HG02642 (cell line): ENCODE results near the gene GLIPR1L1.
"Not testable (repeated sequence)": the region's sequence is repeated elsewhere in the genome, so short reads cannot be mapped to it uniquely, and the experiment has no call there.

Experiments used
- ATAC-seq: cut with Tn5 transposase; IDR thresholded peaks from one replicate; pipeline ENCODE4 v1.9.1; 2021; ENCODE audit warnings: mild to moderate bottlenecking; ENCODE audit not compliant: unreplicated experiment, poor library complexity

The GLIPR1L1 gene

DNA sequence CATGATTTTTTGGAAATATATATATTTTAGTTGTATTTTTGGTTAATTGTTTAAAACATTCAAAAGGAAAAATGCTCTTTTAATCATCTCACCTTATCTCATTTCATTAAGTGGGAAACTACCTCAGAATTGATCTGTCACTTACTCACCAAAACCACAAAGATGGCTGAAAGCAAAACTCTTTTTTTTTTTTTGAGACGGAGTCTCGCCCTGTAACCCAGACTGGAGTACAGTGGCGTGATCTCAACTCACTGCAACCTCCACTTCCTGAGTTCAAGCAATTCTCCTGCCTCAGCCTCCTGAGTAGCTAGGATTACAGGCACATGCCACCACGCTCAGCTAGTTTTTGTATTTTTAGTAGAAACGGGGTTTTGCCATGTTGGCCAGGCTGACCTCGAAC is 11.7 kb downstream of the GLIPR1L1 start:
- not testable (repeated sequence) for ATAC-seq

DNA sequence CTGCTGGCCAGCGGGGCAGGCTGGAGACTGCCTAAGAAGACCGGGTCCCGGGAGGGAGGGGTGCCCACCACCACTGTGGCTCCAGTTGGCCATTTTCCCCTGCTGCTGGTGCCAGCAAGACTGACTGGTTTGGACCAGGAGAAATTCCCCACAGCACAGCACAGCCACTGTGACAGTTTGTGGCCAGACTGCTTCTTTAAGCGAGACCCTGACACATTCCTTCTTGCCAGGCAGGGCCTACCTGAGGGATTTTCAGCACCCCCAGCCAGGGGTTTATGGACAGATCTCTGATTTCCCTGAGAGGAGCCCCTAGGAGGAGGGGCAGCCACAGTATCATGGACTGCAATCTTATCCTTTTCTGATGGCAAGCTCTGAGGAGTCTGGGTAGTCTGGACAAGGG is 15.5 kb downstream of the GLIPR1L1 start:
- no peak for ATAC-seq

DNA sequence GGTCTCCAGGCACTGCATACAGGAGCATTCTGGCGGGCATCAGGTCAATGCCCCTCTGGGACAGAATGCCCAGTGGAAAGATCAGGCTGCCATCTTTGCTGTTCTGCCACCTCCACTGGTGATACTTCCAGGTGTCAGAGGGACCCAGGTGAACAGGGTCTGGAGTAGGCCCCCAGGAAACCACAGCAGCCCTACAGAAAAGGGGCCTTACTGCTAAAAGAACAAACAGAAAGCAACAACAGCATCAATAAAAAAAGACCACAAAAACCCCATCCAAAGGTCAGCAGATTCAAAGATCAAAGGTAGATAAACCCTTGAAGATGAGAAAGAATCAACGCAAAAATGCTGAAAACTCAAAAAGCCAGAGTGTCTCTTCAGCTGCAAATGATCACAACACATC is 15.9 kb downstream of the GLIPR1L1 start:
- no peak for ATAC-seq

DNA sequence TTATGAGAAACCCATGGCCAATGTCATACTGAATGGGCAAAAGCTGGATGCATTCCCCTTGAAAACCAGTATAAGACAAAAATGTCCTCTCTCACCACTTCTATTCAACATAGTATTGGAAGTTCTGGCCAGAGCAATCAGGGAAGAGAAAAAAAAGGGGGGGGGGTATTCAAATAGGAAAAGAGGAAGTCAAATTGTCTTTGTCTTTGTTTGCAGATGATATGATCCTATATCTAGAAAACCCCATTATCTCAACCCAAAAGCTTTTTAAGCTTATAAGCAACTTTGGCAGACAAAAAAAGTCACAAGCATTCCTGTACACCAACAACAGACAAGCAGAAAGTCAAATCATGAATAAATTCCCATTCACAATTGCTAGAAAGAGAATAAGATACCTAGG is 19.5 kb downstream of the GLIPR1L1 start:
- ATAC-seq: no peak

DNA sequence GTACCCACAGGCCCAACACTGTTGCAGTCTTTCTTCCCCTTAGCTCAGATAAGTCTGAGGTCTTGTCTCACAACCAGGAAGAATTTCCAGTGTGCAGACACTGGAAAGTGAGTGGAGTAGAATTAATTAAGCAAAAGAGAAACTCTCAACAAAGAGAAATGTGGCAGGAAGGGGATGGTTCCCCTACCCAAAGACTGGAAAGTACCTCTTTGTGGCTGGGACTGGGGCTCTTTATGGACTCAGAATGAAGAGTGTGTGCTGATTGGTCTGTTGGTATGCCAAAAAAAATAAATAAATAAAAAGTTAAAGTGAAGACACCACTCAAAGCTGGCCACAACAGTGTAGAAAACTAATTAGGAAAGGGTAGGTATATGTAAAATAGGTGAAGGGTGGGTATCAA is 26.4 kb downstream of the GLIPR1L1 start:
- ATAC-seq: no peak

DNA sequence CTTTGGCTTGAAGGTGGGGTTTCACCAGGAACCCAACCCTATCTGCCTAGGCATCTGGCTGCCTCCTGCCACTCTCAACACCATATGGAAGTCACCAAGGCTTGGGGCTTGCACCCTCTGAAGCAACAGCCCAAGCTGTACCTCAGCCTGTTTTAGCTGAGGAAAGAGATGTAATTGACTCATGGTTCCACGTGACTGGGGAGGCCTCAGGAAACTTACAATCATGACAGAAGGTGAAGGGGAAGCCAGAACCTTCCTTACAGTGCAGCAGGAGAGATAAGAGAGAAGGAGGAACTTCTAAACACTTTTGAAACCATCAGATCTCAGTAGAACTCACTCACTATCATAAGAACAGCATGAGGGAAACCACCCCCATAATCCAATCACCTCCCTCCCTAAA is 26.9 kb downstream of the GLIPR1L1 start:
- no peak for ATAC-seq

DNA sequence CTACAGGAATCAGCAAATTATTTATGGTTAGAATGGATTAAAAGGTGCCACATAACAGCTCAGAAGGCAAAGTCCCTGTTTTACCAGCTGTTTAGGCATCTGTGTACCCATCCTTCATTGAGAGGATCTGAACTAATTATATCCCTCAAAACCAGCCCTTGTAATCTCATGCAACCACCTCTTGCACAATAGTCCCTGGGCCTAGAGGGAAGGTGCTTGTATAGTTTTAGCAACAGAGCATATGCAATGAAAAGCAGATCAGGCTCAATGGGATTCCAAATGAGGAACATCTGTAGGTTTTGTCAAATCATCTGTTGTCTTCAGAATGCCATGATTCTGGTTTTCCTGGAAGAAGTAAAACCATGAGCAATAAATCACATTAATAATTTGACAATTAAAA is 30.4 kb downstream of the GLIPR1L1 start:
- ATAC-seq: no peak

DNA sequence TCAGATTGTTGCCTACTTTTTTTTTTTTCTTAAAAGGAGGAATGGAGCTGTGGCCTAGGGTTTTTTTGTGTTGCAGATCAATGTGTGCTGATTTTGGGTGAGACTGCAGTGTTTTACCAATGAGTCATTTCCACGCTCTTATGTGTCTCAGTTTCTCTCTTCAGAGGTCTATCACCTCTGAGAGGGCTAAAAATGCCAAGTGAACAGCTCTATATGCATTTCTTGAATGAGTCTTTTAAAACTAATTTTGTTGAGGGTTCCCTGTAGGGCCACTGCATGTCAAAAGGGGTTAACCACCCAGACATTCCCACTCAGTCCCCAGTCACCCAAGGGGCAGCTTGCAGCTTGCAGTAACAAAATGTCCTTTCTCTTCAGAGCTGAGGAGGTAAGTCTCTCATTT is 32.2 kb downstream of the GLIPR1L1 start:
- peak; percentile 69 for ATAC-seq

DNA sequence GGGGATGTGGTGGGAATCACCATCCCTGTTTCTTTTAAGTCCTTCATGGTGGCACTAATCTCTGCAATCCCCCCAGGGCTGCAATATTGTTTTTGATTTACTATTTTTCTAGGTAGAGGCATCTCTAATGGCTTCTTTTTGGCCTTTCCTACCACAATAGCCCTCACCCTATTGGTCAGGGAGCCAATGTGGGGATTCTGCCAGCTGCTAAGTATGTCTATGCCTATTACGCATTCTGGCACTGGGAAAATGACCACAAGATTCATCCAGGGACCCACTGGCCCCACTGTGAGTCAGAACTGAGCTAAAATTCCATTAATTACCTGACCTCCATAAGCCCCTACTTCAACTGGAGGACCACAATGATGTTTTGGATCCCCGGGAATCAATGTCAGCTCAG is 40.5 kb downstream of the GLIPR1L1 start:
- ATAC-seq: no peak

DNA sequence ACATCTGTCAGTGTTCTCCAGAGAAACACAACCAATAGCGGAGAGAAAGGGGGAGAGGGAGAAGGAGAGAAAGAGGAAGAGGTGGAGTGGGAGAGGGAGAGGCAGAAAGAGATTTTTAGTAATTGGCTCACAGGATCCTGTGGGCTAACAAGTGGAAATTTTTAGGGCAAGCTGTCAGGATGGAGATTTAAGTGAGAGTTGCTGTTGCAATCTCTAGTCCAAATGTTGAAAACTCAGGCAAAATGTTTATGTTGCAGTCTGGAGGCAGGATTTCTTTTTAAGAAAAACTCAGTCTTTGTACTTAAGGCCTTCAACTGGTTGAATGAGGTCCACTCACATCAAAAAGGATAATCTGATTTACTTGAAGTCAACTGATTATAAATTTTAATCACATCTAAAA is 43.9 kb downstream of the GLIPR1L1 start:
- ATAC-seq: no peak

DNA sequence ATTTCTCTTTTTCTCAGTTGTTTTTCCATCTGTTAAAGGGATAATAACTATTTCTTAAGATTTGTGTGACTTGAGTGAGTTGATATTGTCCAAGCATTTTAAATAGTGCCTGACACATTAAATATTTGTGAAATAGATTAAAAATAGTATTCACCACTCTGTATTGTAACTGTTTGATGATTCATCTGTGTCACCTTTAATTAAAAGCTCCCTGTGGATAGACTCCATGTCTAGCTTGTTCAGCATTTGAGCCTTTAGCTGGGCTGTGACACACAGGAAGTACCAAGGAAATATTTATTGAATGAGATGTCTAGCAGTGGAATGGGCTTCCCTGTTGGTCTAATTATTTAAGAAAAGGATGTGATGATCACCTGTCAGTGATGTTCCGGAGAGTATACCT is 54.6 kb downstream of the GLIPR1L1 start:
- ATAC-seq: no peak

DNA sequence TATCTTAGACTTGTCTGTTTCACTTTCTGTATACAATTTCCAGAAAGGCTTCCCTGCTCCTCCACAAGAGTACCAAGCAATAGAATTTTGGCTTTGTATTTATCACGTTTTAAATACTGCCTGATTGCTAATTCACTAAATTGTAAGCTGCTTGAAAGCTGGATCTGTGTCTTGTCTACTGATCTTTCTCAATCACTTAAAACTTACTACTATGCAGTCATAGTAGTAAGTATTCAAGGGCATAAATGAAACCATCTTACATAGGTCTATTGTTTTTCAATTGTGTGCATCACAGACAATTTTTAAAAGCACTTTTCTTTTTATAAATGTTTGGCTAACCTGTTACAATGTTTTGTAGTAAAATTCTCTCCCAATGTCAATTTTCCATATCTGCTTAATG is 55.2 kb downstream of the GLIPR1L1 start:
- no peak for ATAC-seq

DNA sequence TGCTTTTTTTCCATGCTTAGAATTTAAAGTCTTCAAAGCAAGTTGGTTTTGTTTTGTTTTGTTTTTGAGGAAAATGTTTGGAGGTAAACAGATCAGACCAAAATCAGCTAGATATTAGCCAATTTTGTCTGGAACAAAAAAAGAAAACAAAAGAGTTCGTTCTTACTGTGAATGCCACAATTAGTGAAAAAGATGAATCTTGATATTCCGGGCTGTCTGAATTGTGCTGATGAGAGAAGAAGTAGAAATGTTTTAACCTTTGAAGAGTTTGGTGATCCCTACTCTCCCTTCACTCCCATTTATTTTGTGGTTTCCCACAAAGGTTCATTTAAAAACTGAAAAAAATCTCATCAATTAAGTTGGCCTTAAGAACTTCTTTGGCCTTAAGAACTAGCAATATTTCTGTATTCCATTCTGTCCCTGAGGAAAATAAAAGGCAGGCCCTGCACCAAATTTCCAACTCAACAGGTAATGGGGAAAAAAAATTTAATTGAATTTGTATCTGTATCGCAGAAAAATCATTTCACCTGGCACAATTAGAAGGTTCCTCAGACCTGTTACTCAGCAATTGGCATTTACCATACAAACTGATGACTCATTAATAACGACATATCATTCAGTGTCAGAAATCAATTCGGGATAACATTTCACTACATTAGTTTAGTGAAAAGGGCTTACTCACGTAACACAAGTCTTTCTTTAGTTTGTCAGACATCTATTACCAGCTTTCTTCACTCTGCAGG is 55.9 kb downstream of the GLIPR1L1 start:
- ATAC-seq: peak; percentile 1

DNA sequence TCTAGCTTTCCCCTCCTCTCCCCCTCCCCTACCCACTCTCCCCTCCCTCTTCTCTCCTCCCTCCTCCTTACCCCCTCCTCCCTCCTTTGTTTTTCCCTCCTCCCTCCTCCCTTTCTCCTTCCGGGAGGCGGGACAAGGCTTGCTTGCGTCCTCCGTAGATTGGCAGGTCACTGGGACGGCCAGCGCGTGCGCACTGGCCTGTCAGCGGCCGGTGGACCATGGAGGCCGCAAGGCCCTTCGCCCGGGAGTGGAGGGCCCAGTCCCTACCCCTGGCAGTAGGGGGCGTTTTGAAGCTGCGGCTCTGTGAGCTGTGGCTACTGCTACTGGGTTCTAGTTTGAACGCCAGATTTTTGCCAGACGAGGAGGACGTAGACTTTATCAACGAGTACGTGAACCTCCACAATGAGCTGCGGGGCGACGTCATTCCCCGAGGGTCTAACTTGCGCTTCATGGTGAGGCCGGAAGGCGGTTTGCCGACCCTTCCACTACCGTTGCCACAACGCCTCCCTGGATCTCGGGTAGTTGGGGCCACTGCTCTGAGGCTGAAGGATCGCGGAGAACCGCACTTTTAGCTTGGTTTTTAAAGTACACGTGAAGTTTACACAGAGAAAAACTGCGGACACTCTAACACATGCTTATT is 56.5 kb downstream of the GLIPR1L1 start, which contains the start of gene GLIPR1L2:
Gene GLIPR1L2, plus strand, starts transcription at position 191 of the 640 bp plus-strand sequence. Its CDS starts 28 bp downstream, at position 219.
- ATAC-seq: peak; percentile 98

DNA sequence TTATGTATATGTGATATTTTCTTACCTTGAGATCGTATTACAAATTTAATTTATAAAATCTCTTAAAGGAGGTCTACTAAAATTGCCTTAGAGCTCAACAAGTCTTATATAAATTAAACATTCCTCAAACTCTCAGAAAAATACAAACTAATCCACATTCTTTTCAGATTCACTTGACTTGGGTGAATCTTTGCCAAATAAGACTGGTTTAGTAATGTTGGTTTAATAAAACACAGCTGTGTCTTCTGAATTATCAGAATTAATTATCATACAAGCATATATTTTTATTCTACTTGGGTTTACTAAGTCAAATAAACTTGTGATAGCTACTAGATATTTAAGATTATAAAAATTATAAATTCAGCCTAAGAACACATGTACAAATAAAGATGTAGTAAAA is 69.8 kb downstream of the GLIPR1L1 start:
- no peak for ATAC-seq

DNA sequence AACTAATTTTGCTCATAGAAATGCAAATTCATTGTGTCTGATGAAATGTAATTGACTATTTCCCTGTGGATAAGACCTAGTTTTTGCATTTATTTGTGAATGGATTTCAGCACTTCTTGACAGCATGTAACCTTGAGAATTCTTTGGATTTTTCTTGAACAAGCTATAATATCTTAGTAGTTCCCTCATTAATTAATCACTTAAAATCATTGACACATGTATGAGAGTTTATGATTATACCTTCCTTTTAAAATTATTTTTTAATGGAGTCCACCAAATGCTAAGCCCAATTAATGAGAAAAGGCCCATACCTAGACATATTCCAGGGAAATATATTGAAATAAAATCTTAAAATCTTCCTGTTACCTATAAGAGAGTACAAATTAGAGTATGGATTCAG is 73.2 kb downstream of the GLIPR1L1 start:
- no peak for ATAC-seq

DNA sequence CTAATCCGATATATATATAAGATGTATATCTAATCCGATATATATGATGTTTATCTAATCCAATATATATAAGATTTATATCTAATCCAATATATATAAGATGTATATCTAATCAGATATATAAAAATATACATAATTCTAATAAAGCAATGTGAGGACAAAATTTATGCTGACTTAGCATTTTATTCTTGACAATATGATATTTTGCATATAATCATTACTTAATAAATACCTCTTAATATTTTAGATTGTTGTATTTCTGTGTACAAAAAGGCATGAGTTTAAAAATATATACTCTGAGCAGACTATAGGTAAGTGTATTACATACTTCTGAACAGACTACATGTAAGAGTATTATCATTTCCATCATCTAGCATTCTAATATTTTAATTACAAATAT is 75.4 kb downstream of the GLIPR1L1 start:
- no peak for ATAC-seq

DNA sequence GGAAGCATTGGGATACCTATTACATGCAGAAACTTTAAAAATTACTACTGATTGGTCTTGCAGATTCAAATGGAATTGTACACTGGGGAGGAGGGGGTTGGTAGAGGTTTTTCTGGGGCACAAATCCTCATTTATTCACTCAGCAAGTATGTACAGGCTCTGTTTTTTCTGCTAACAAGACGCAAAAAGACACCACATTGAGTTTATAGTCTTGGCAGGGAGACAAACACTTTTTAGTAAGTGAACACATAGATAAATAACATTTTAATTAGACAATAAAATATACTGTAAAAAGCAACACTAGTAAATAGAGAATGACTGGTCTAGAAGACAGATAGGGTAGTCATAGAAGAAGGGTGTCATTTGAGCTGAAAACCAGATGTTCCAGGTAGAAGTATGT is 80.2 kb downstream of the GLIPR1L1 start:
- ATAC-seq: no peak

DNA sequence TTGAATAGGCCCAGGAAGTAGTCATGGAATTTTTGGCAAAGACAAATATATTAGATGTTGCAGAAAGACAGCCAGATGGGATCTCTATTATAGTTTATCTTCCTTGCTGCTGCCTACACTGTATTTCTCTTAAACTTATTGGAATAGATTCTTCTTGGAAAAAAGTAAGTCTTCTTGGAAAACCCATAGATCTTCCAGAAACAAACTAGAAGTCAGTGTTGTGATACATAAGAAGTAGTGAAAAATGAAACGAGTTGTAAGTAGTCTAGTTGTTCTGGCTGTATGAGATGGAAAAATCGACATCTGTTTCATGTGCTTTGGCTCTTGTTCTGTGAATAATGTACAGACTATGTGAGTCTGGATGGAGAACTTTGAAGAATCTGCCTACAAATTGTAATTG is 85.4 kb downstream of the GLIPR1L1 start:
- ATAC-seq: no peak
